Measurements from ENCODE around the gene GIT2.

GIT2 gene

DNA sequence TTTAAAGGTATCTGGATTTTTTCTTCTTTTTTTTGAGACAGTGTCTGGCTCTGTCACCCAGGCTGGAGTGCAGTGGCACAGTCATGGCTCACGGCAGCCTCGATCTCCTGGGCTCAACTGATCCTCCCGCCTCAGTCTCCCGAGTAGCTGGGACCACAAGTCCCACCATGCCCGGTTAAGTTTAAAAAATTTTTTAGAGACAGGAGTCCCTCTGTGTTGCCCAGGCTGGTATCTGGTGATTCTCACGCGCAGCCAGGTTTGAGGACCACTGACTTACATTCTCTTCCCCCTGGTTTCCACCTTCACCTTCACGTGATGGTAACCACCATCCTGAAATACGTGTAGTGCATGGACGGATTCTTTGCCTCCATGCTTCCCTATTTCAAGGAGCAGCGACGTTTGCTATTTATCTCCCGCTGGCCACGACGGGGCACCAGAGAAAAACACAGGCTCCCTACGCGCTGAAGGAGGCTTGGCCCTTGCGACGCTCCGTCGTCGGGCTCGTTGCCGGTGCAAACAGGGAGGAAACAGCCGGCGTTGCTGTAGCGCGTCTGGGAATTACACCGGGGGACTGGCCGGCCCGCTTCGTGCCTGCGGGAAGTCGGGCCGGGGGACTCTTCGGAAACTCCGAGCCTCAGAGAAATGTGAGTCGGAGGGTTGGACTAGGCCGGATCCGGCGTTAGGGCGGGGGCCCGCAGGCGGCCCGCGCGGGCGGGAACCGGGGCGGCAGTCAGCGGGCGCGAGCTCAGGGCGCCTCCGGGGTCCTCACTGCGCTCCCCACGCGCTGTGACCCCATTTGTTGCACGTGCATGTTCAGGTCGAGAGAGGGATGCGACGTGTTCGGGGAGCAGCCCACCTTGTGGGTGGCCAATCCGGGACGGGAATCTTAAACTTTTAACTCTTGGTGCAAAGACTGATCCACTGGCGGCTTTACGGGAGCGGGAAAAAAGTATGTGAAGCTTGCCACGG is 96.1 kb downstream of the GIT2 start, which contains the start of gene TCHP (continued):
- TF ChIP-seq, protein P1, sequence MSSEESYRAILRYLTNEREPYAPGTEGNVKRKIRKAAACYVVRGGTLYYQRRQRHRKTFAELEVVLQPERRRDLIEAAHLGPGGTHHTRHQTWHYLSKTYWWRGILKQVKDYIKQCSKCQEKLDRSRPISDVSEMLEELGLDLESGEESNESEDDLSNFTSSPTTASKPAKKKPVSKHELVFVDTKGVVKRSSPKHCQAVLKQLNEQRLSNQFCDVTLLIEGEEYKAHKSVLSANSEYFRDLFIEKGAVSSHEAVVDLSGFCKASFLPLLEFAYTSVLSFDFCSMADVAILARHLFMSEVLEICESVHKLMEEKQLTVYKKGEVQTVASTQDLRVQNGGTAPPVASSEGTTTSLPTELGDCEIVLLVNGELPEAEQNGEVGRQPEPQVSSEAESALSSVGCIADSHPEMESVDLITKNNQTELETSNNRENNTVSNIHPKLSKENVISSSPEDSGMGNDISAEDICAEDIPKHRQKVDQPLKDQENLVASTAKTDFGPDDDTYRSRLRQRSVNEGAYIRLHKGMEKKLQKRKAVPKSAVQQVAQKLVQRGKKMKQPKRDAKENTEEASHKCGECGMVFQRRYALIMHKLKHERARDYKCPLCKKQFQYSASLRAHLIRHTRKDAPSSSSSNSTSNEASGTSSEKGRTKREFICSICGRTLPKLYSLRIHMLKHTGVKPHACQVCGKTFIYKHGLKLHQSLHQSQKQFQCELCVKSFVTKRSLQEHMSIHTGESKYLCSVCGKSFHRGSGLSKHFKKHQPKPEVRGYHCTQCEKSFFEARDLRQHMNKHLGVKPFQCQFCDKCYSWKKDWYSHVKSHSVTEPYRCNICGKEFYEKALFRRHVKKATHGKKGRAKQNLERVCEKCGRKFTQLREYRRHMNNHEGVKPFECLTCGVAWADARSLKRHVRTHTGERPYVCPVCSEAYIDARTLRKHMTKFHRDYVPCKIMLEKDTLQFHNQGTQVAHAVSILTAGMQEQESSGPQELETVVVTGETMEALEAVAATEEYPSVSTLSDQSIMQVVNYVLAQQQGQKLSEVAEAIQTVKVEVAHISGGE (tag by site-specific recombination; conservative IDR thresholded peaks at IDR 0.05; ENCODE audit: low read depth), result peak; percentile 72
- peak; percentile 93; the same call in 1 of the 2 replicates for TF ChIP-seq ZNF561 (tag by site-specific recombination; IDR thresholded peaks at IDR 0.05; ENCODE audit: borderline replicate concordance)
- TF ChIP-seq ZNF24 (tag by site-specific recombination; IDR thresholded peaks at IDR 0.05), result 0 out of 2 replicates have a peak, but pooled peaks have one; percentile 63
- peak; percentile 86 for TF ChIP-seq ZBTB48 (tag by site-specific recombination; IDR thresholded peaks at IDR 0.05)
- TF ChIP-seq, protein P2, sequence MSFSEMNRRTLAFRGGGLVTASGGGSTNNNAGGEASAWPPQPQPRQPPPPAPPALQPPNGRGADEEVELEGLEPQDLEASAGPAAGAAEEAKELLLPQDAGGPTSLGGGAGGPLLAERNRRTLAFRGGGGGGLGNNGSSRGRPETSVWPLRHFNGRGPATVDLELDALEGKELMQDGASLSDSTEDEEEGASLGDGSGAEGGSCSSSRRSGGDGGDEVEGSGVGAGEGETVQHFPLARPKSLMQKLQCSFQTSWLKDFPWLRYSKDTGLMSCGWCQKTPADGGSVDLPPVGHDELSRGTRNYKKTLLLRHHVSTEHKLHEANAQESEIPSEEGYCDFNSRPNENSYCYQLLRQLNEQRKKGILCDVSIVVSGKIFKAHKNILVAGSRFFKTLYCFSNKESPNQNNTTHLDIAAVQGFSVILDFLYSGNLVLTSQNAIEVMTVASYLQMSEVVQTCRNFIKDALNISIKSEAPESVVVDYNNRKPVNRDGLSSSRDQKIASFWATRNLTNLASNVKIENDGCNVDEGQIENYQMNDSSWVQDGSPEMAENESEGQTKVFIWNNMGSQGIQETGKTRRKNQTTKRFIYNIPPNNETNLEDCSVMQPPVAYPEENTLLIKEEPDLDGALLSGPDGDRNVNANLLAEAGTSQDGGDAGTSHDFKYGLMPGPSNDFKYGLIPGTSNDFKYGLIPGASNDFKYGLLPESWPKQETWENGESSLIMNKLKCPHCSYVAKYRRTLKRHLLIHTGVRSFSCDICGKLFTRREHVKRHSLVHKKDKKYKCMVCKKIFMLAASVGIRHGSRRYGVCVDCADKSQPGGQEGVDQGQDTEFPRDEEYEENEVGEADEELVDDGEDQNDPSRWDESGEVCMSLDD (tag by site-specific recombination; IDR thresholded peaks at IDR 0.05), result 0 out of 2 replicates have a peak, but pooled peaks have one; percentile 44
- peak; percentile 50 for TF ChIP-seq ZNF2 (tag by site-specific recombination; IDR thresholded peaks at IDR 0.05)
- TF ChIP-seq, protein P3, sequence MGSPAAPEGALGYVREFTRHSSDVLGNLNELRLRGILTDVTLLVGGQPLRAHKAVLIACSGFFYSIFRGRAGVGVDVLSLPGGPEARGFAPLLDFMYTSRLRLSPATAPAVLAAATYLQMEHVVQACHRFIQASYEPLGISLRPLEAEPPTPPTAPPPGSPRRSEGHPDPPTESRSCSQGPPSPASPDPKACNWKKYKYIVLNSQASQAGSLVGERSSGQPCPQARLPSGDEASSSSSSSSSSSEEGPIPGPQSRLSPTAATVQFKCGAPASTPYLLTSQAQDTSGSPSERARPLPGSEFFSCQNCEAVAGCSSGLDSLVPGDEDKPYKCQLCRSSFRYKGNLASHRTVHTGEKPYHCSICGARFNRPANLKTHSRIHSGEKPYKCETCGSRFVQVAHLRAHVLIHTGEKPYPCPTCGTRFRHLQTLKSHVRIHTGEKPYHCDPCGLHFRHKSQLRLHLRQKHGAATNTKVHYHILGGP (tag by site-specific recombination; IDR thresholded peaks at IDR 0.05), result no peak
- TF ChIP-seq YY2 (tag by site-specific recombination; IDR thresholded peaks at IDR 0.05), result peak; percentile 54
- TF ChIP-seq EGR2 (tag by site-specific recombination; IDR thresholded peaks at IDR 0.05; ENCODE audit: low read depth), result peak; percentile 72
- TF ChIP-seq ZNF223 (tag by site-specific recombination; IDR thresholded peaks at IDR 0.05), result no peak
- TF ChIP-seq, protein P4, sequence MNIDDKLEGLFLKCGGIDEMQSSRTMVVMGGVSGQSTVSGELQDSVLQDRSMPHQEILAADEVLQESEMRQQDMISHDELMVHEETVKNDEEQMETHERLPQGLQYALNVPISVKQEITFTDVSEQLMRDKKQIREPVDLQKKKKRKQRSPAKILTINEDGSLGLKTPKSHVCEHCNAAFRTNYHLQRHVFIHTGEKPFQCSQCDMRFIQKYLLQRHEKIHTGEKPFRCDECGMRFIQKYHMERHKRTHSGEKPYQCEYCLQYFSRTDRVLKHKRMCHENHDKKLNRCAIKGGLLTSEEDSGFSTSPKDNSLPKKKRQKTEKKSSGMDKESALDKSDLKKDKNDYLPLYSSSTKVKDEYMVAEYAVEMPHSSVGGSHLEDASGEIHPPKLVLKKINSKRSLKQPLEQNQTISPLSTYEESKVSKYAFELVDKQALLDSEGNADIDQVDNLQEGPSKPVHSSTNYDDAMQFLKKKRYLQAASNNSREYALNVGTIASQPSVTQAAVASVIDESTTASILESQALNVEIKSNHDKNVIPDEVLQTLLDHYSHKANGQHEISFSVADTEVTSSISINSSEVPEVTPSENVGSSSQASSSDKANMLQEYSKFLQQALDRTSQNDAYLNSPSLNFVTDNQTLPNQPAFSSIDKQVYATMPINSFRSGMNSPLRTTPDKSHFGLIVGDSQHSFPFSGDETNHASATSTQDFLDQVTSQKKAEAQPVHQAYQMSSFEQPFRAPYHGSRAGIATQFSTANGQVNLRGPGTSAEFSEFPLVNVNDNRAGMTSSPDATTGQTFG (tag by site-specific recombination; IDR thresholded peaks at IDR 0.05; ENCODE audit: borderline replicate concordance), result no peak
- peak; percentile 80; the same call in 1 of the 2 replicates for TF ChIP-seq ZSCAN30 (tag by site-specific recombination; IDR thresholded peaks at IDR 0.05)
- no peak for TF ChIP-seq HOXA7 (CRISPR knock-in tag; IDR thresholded peaks at IDR 0.05; ENCODE audit: borderline replicate concordance)
- TF ChIP-seq, protein P5, sequence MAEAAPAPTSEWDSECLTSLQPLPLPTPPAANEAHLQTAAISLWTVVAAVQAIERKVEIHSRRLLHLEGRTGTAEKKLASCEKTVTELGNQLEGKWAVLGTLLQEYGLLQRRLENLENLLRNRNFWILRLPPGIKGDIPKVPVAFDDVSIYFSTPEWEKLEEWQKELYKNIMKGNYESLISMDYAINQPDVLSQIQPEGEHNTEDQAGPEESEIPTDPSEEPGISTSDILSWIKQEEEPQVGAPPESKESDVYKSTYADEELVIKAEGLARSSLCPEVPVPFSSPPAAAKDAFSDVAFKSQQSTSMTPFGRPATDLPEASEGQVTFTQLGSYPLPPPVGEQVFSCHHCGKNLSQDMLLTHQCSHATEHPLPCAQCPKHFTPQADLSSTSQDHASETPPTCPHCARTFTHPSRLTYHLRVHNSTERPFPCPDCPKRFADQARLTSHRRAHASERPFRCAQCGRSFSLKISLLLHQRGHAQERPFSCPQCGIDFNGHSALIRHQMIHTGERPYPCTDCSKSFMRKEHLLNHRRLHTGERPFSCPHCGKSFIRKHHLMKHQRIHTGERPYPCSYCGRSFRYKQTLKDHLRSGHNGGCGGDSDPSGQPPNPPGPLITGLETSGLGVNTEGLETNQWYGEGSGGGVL (tag by site-specific recombination; IDR thresholded peaks at IDR 0.05), result no peak
- TF ChIP-seq ZFHX2 (tag by site-specific recombination; conservative IDR thresholded peaks at IDR 0.05), result peak; percentile 88
- TF ChIP-seq, protein P6, sequence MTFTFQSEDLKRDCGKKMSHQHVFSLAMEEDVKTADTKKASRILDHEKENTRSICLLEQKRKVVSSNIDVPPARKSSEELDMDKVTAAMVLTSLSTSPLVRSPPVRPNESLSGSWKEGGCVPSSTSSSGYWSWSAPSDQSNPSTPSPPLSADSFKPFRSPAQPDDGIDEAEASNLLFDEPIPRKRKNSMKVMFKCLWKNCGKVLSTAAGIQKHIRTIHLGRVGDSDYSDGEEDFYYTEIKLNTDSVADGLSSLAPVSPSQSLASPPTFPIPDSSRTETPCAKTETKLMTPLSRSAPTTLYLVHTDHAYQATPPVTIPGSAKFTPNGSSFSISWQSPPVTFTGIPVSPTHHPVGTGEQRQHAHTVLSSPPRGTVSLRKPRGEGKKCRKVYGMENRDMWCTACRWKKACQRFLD (tag by site-specific recombination; IDR thresholded peaks at IDR 0.05), result peak; percentile 77; the same call in 1 of the 2 replicates
- peak; percentile 69 for TF ChIP-seq KLF8 (tag by site-specific recombination; IDR thresholded peaks at IDR 0.05)
- TF ChIP-seq ZNF510 (tag by site-specific recombination; IDR thresholded peaks at IDR 0.05; ENCODE audit: insufficient replicate concordance), result no peak
- peak; percentile 85 for TF ChIP-seq ZNF660 (tag by site-specific recombination; IDR thresholded peaks at IDR 0.05)
- no peak for TF ChIP-seq ZNF354C (tag by site-specific recombination; IDR thresholded peaks at IDR 0.05; ENCODE audit: borderline replicate concordance, low read depth)
- TF ChIP-seq GFI1B (tag by site-specific recombination; IDR thresholded peaks at IDR 0.05), result no peak
- peak; percentile 78 for TF ChIP-seq ZNF600 (tag by site-specific recombination; IDR thresholded peaks at IDR 0.05)
- TF ChIP-seq, protein P7, sequence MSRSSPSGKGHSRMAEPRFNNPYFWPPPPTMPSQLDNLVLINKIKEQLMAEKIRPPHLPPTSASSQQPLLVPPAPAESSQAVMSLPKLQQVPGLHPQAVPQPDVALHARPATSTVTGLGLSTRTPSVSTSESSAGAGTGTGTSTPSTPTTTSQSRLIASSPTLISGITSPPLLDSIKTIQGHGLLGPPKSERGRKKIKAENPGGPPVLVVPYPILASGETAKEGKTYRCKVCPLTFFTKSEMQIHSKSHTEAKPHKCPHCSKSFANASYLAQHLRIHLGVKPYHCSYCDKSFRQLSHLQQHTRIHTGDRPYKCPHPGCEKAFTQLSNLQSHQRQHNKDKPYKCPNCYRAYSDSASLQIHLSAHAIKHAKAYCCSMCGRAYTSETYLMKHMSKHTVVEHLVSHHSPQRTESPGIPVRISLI (tag by site-specific recombination; IDR thresholded peaks at IDR 0.05), result no peak
